Panc1 (cell line): ENCODE results near the gene CDC37.

Experiments used
- CTCF ChIP-seq: fragments of 450-650 bp; IDR thresholded peaks from 2 replicates; pipeline ENCODE4 v1.5.1; 2017; ENCODE audit warnings: mild to moderate bottlenecking
- POLR2AphosphoS5 ChIP-seq: IDR thresholded peaks from 2 replicates; pipeline ENCODE4 v1.6.1; 2012; ENCODE audit warnings: mild to moderate bottlenecking, low read depth, low read length, moderate library complexity
- SIN3A ChIP-seq: IDR thresholded peaks from 2 replicates; pipeline ENCODE4 v1.6.1; 2012; ENCODE audit warnings: low read depth, mild to moderate bottlenecking, low read length, moderate library complexity, borderline replicate concordance; ENCODE audit not compliant: insufficient read depth

GRCh38 chr19:10368101-10368803, 35.1 kb downstream of the CDC37 start:
- TF ChIP-seq CTCF (no peak), POLR2AphosphoS5 (no peak), SIN3A (no peak)
